SK-N-SH treated with all-trans-retinoic acid at 6 μM for 48 hours (cell line): Measurements from ENCODE around the gene FOXL2NB.

ENCODE experiments used
- CSDC2 ChIP-seq: fragments of 250-450 bp; sonication (Bioruptor Pico); IDR thresholded peaks from 2 replicates; pipeline ENCODE4 v1.5.0; 2020; ENCODE audit warnings: mild to moderate bottlenecking, moderate library complexity
- GLIS3 ChIP-seq: fragments of 250-450 bp; sonication (Bioruptor Pico); IDR thresholded peaks from 2 replicates; pipeline ENCODE4 v1.5.0; 2020; ENCODE audit warnings: mild to moderate bottlenecking, moderate library complexity
- RARB ChIP-seq: fragments of 250-450 bp; sonication (Bioruptor Pico); IDR thresholded peaks from 2 replicates; pipeline ENCODE4 v1.8.0; 2021; ENCODE audit warnings: mild to moderate bottlenecking, moderate library complexity
- SNAI2 ChIP-seq: fragments of 250-450 bp; sonication (Bioruptor Pico); IDR thresholded peaks from 2 replicates; pipeline ENCODE4 v1.5.0; 2020; ENCODE audit warnings: mild to moderate bottlenecking, moderate library complexity
- ZFP3 ChIP-seq: fragments of 250-450 bp; sonication (Bioruptor Pico); IDR thresholded peaks from 2 replicates; pipeline ENCODE4 v1.5.0; 2020; ENCODE audit warnings: mild to moderate bottlenecking, moderate library complexity
- ZNF70 ChIP-seq: fragments of 450-650 bp; formaldehyde crosslinking; IDR thresholded peaks from 2 replicates; pipeline ENCODE4 v1.5.0; 2020; ENCODE audit warnings: mild to moderate bottlenecking, moderate library complexity
- TF ChIP-seq, protein P1 (sequence below): fragments of 250-450 bp; sonication (Bioruptor Pico); IDR thresholded peaks from 2 replicates; pipeline ENCODE4 v1.5.1; 2021; ENCODE audit warnings: mild to moderate bottlenecking, moderate library complexity
- TF ChIP-seq, protein P2 (sequence below): fragments of 250-450 bp; sonication (Bioruptor Pico); IDR thresholded peaks from 2 replicates; pipeline ENCODE4 v1.5.1; 2020; ENCODE audit warnings: low read depth, mild to moderate bottlenecking, moderate library complexity

DNA sequence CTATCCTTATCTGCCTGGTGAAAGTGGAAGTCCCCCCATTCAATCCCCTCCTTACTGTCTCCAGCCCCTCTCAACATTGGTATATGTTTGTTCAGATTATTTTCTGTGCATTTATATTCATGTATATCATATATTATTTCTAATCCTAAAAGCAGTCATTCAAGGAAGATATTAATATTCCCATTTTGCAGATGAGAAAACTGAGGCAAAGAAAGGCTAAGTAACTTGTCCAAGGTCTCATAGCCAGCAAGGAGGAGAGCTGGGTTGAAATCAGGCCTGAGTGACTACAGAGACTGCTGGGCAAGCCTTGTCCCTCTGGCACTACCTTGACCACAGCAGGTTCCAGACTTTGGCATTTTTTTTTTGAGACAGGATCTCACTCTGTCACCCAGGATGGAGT lies 29.0 kb downstream of the FOXL2NB start:
- TF ChIP-seq RARB (CRISPR knock-in tag) (no peak), GLIS3 (CRISPR knock-in tag) (no peak), CSDC2 (CRISPR knock-in tag) (no peak), ZNF70 (CRISPR knock-in tag) (no peak), SNAI2 (no peak), ZFP3 (CRISPR knock-in tag) (no peak)
- TF ChIP-seq, protein P1, sequence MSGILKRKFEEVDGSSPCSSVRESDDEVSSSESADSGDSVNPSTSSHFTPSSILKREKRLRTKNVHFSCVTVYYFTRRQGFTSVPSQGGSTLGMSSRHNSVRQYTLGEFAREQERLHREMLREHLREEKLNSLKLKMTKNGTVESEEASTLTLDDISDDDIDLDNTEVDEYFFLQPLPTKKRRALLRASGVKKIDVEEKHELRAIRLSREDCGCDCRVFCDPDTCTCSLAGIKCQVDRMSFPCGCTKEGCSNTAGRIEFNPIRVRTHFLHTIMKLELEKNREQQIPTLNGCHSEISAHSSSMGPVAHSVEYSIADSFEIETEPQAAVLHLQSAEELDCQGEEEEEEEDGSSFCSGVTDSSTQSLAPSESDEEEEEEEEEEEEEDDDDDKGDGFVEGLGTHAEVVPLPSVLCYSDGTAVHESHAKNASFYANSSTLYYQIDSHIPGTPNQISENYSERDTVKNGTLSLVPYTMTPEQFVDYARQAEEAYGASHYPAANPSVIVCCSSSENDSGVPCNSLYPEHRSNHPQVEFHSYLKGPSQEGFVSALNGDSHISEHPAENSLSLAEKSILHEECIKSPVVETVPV = no peak
- TF ChIP-seq, protein P2, sequence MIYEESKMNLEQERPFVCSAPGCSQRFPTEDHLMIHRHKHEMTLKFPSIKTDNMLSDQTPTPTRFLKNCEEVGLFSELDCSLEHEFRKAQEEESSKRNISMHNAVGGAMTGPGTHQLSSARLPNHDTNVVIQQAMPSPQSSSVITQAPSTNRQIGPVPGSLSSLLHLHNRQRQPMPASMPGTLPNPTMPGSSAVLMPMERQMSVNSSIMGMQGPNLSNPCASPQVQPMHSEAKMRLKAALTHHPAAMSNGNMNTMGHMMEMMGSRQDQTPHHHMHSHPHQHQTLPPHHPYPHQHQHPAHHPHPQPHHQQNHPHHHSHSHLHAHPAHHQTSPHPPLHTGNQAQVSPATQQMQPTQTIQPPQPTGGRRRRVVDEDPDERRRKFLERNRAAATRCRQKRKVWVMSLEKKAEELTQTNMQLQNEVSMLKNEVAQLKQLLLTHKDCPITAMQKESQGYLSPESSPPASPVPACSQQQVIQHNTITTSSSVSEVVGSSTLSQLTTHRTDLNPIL (CRISPR knock-in tag) = no peak
